ENCODE data around the gene C11orf68. TPM values are rescaled to one million over a fixed set of nuclear protein-coding genes. Genes with fewer than 3 reads are reported as not detected.

Gene C11orf68
- total and polyA plus RNA-seq, 9 of the 15 experiments (the other 6 are each of a cell fraction or from before 2014, with no cell fraction given): 3.6 to 35.9 (median 12.8) TPM

- no peak overlapping the region for H3K9ac ChIP-seq (ENCODE audit: insufficient read depth in 1 of 2, low read depth in 2 of 2, low read length in 2 of 2)
- no peak overlapping the region for H2AFZ ChIP-seq (ENCODE audit: low read depth, low read length)
- H3K79me2 ChIP-seq (ENCODE audit: control insufficient read depth, insufficient read depth, low read length): peaks cover 17% of the 10 kb centered on the region
- H3K4me1 ChIP-seq (replicated peaks in 1 of 2; ENCODE audit: control insufficient read depth in 2 of 2, insufficient read depth in 2 of 2, low read length in 2 of 2): peaks cover 15 to 44% of the 10 kb centered on the region in 2 experiments
- no peak for ATAC-seq
- no TSS peak for BruUV-seq (replicated peaks)
- no peak overlapping the region for H3K4me2 ChIP-seq (ENCODE audit: insufficient read depth, low read length)
- no peak overlapping the region for H3K27ac ChIP-seq (ENCODE audit: extremely low read depth, low read depth, low read length)
- TF ChIP-seq CTCFL (IDR thresholded peaks at IDR 0.05; ENCODE audit: borderline replicate concordance, insufficient read depth, low read depth, low read length, poor library complexity, severe bottlenecking) (no peak), ZBTB7A (IDR thresholded peaks at IDR 0.05; ENCODE audit: borderline replicate concordance, control insufficient read depth, low read depth, low read length) (0 out of 2 replicates have a peak, but pooled peaks have one; percentile 6), SPI1 (IDR thresholded peaks at IDR 0.05; ENCODE audit: borderline replicate concordance, low read depth, low read length) (0 out of 2 replicates have a peak, but pooled peaks have one; percentile 4), HNRNPL (IDR thresholded peaks at IDR 0.05; ENCODE audit: low read depth, low read length) (no peak)
- in situ Hi-C loops (cut with MboI): no loop called here
- H4K20me1 ChIP-seq (replicated peaks; ENCODE audit: control insufficient read depth, insufficient read depth, low read length): peaks cover 3% of the 10 kb centered on the region; the same call in 1 of the 2 replicates
- ChIA-PET CTCF (ENCODE audit: low intra/inter-chr PET ratio) (interaction anchor here (0.5 to 2.7 kb wide), 5 partner anchors 10 to 259 kb away, joined by 3 to 24 read pairs (median 4); partner anchors contain the start of gene MUS81), POLR2A (interaction anchor here (0.6 to 14.4 kb wide), 15 partner anchors 8 to 186 kb away, joined by 3 to 147 read pairs (median 3); partner anchors contain the start of genes CFL1, FOSL1 and MUS81)
- no peaks in the 10 kb centered on the region for H3K9me3 ChIP-seq (replicated peaks; ENCODE audit: control insufficient read depth, insufficient read depth, low read depth, low read length)
- 79% methylated on average over 5 of the region's 7 CpGs for WGBS (ENCODE audit: insufficient coverage, low coverage, missing lambda C conversion rate)
- no peak for FAIRE-seq
- H3K9me1 ChIP-seq (ENCODE audit: control insufficient read depth, insufficient read depth, low read length): no peaks in the 10 kb centered on the region
- H3K27me3 ChIP-seq (ENCODE audit: control insufficient read depth in 2 of 2, insufficient read depth in 2 of 2, low read length in 2 of 2): no peaks in the 10 kb centered on the region
- DNase-seq (ENCODE audit: extremely low read depth in 1 of 4, low spot score in 3 of 4): no peak
- intact Hi-C loops (cut with micrococcal nuclease): loop anchor here (5.0 kb wide), 2 partner anchors 103 to 173 kb away; partner anchors contain the start of genes AP5B1 and KAT5
- H3K36me3 ChIP-seq (ENCODE audit: control insufficient read depth, insufficient read depth, low read length): peaks cover 50% of the 10 kb centered on the region
- no peak overlapping the region for H3K4me3 ChIP-seq
Observed at GRCh38 chr11:65885231-65885630, 33.6 kb downstream of the C11orf68 start.
